GM13977 (cell line): ENCODE results near the gene BEND3.

Experiments used
- DNase-seq: peaks from one replicate; pipeline ENCODE4 v3.0.0; 2012; ENCODE audit warnings: low spot score
- CTCF ChIP-seq: IDR thresholded peaks from 2 replicates; pipeline ENCODE4 v1.5.1; 2012; ENCODE audit warnings: mild to moderate bottlenecking, control low read depth; ENCODE audit not compliant: insufficient read depth; ENCODE audit errors: extremely low read depth, missing control alignments
- in situ Hi-C: fragments of 300-500 bp; cut with MboI; formaldehyde crosslinking; loops from one replicate; pipeline ENCODE4 v1.12.0; 2022; ENCODE audit warnings: low sequenced_read_pairs, low pct_unique_long_range_greater_than_20kb, mixed read lengths, inconsistent platforms; ENCODE audit not compliant: unreplicated experiment

BEND3 gene

GRCh38 chr6:107066697-107067659 lies 48.3 kb downstream of the BEND3 start:
- in situ Hi-C loops, result no loop called here
- peak; percentile 66 for DNase-seq
- TF ChIP-seq CTCF, result no peak

GRCh38 chr6:107064579-107065065 lies 50.7 kb downstream of the BEND3 start:
- DNase-seq, result no peak
- no peak for TF ChIP-seq CTCF

GRCh38 chr6:107062691-107063090 lies 52.6 kb downstream of the BEND3 start:
- no peak for TF ChIP-seq CTCF
- in situ Hi-C loops, result no loop called here
- no peak for DNase-seq

More at GRCh38 chr6:107064579-107065065, 50.7 kb downstream of the BEND3 start:
- in situ Hi-C loops, result no loop called here

- in situ Hi-C loops, result no loop called here
- TF ChIP-seq CTCF, result no peak
- DNase-seq, result no peak
Measured at GRCh38 chr6:107061125-107062020, 53.9 kb downstream of the BEND3 start.

- TF ChIP-seq CTCF, result no peak
- in situ Hi-C loops, result no loop called here
- no peak for DNase-seq
Measured at GRCh38 chr6:107060704-107061103, 54.6 kb downstream of the BEND3 start.

- TF ChIP-seq CTCF, result no peak
- in situ Hi-C loops, result no loop called here
- DNase-seq, result no peak
Measured at GRCh38 chr6:107059606-107060005, 55.7 kb downstream of the BEND3 start.
